ENCODE results near the gene ELF1. TPM values are rescaled to one million over a fixed set of nuclear protein-coding genes. Genes with fewer than 3 reads are reported as not detected.
"Not testable (repeated sequence)": the region's sequence is repeated elsewhere in the genome, so short reads cannot be mapped to it uniquely, and the experiment has no call there.

Gene ELF1
- total and polyA plus RNA-seq, 2 donors from 2014 or later = 12.0 to 95.1 TPM

DNA sequence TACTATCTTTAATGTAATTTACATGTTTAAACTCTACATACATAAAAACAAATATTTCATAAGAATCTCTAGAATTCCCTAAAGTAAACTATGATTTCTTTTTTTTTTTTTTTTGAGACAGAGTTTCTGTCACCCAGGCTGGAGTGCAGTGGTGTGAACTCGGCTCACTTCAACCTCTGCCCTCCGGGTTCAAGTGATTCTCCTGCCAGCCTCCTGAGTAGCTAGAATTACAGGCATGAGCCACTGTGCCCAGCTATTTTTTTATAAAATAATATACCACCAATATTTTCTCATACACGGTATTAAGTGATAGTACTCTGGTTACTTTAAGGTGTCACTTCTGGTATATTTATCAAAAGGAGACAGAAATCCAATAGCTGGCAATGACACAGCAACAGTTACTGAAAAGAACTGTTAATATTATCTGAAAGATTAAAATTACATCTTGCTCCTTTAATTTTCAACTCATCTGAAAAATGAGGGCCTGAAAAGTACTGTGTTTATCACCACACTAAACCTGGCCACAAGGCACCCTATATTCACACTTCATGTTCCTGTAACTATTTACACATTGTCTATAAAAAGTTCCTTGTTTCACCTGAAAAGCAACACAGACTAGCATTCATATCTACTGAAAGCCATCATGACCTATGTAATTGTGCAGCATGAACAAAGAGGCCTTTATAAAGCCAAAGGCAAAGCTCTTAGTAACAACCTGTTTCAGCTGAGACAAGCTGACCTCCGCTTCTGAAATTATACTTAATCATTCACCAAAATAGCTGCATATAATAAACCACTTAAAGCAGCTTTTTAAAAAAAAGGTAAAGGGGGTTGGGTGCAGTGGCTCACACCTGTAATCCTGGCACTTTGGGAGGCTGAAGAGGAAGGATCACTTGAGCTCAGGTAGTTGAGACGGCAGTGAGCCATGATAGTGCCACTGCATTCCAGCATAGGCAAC lies 123.6 kb downstream of the ELF1 start:
- H3K27me3 ChIP-seq (ENCODE audit: control insufficient read depth, insufficient read depth, low read length) = no peaks in the 10 kb centered on the region
- FAIRE-seq (peak; percentile 23), DNase-seq (peak in 2 of 5 donors; percentile 49 to 62)
- no peak overlapping the region for H3K9ac ChIP-seq (ENCODE audit: low read length in 3 of 3)
- H3K4me1 ChIP-seq (ENCODE audit: control insufficient read depth in 2 of 3, insufficient read depth in 2 of 3, low read depth in 1 of 3, low read length in 3 of 3) = no peaks in the 10 kb centered on the region
- no peaks in the 10 kb centered on the region for H3K36me3 ChIP-seq (ENCODE audit: control insufficient read depth in 2 of 3, insufficient read depth in 3 of 3, low read length in 3 of 3)
- no peak overlapping the region for H3K4me3 ChIP-seq (ENCODE audit: low read length in 3 of 3)
- intact Hi-C loops (cut with DNase I) = no loop called here
- TF ChIP-seq, protein P1, sequence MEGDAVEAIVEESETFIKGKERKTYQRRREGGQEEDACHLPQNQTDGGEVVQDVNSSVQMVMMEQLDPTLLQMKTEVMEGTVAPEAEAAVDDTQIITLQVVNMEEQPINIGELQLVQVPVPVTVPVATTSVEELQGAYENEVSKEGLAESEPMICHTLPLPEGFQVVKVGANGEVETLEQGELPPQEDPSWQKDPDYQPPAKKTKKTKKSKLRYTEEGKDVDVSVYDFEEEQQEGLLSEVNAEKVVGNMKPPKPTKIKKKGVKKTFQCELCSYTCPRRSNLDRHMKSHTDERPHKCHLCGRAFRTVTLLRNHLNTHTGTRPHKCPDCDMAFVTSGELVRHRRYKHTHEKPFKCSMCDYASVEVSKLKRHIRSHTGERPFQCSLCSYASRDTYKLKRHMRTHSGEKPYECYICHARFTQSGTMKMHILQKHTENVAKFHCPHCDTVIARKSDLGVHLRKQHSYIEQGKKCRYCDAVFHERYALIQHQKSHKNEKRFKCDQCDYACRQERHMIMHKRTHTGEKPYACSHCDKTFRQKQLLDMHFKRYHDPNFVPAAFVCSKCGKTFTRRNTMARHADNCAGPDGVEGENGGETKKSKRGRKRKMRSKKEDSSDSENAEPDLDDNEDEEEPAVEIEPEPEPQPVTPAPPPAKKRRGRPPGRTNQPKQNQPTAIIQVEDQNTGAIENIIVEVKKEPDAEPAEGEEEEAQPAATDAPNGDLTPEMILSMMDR (IDR thresholded peaks at IDR 0.05; ENCODE audit: borderline replicate concordance, extremely low read depth, insufficient read depth) = no peak
- no peaks in the 10 kb centered on the region for H3K9me3 ChIP-seq (ENCODE audit: control insufficient read depth in 2 of 3, insufficient read depth in 1 of 3, low read length in 3 of 3)
- peak overlapping the region in 1 of 2 donors; percentile 37 for H3K27ac ChIP-seq (ENCODE audit: low read depth in 2 of 2, low read length in 2 of 2)

DNA sequence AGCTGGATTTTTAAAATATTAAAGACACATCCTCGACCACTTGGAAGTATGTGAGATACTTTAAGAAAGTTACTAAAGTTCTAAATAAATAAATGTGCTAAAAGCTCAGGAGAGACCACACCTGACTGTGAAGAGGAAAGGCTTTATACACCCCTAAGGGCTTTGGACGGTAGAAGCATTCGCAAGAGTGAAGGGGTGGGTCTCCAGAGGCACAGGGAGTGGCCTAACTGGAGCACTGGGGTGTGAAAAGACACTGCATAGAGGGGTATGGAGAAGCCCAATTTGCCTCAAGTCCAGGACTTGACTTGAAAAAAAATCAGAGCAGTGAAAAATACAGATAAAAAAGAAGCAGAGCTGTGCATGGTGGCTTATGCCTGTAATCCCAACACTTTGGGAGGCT lies 125.5 kb downstream of the ELF1 start:
- H3K9ac ChIP-seq (ENCODE audit: low read length in 3 of 3); H3K9me3 ChIP-seq (ENCODE audit: control insufficient read depth in 2 of 3, insufficient read depth in 1 of 3, low read length in 3 of 3); H3K36me3 ChIP-seq (ENCODE audit: control insufficient read depth in 2 of 3, insufficient read depth in 3 of 3, low read length in 3 of 3); H3K27ac ChIP-seq (ENCODE audit: low read depth in 2 of 2, low read length in 2 of 2); H3K4me1 ChIP-seq (ENCODE audit: control insufficient read depth in 2 of 3, insufficient read depth in 2 of 3, low read depth in 1 of 3, low read length in 3 of 3); H3K27me3 ChIP-seq (ENCODE audit: control insufficient read depth, insufficient read depth, low read length); FAIRE-seq; intact Hi-C loops (cut with DNase I); DNase-seq; H3K4me3 ChIP-seq (ENCODE audit: low read length in 3 of 3): not testable (repeated sequence)

DNA sequence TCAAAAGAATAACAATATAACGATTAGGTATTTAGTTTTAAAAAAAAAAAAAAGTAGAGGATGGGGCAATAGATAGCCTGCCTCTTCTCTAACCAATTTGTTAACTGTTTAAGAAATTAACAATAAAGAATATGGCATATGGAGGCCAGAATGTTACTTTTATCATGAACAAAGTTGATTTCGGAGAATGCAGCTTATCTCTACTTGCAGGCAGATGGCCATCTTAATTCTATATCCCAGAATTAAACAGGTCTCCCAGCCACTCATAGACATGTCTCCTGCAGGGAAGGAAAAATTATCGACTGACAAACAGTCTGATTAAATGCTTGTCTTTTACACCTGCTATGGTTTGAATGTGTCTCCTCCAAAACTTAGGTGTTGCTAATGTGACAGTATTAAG lies 133.1 kb downstream of the ELF1 start:
- H3K9me3 ChIP-seq (ENCODE audit: control insufficient read depth in 2 of 3, insufficient read depth in 1 of 3, low read length in 3 of 3) = no peaks in the 10 kb centered on the region
- no peaks in the 10 kb centered on the region for H3K36me3 ChIP-seq (ENCODE audit: control insufficient read depth in 2 of 3, insufficient read depth in 3 of 3, low read length in 3 of 3)
- DNase-seq (no peak), FAIRE-seq (no peak)
- H3K27ac ChIP-seq (ENCODE audit: low read depth in 2 of 2, low read length in 2 of 2) = no peak overlapping the region
- no peaks in the 10 kb centered on the region for H3K27me3 ChIP-seq (ENCODE audit: control insufficient read depth, insufficient read depth, low read length)
- H3K9ac ChIP-seq (ENCODE audit: low read length in 3 of 3) = no peak overlapping the region
- no peak overlapping the region for H3K4me3 ChIP-seq (ENCODE audit: low read length in 3 of 3)
- intact Hi-C loops (cut with DNase I) = no loop called here
- no peaks in the 10 kb centered on the region for H3K4me1 ChIP-seq (ENCODE audit: control insufficient read depth in 2 of 3, insufficient read depth in 2 of 3, low read depth in 1 of 3, low read length in 3 of 3)
- TF ChIP-seq, protein P1 (IDR thresholded peaks at IDR 0.05; ENCODE audit: borderline replicate concordance, extremely low read depth, insufficient read depth) = no peak

DNA sequence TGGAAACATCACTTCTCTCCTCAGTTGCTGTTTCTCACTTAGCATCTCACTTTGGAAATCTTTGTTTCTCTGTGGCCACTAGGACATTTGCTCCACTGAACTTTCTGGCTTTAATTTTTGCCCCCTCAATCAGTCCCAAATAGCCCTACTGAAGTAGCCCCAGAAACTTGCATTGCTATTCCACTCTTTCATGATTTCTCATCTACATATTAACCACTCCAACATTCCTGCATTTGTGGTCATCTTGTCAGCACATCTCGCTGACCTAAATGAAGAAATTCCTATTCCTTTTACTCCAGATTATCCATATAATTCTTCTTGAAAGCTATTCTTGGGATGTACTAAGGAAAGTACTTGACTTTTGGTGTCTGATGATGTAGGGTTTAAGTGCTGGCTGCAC lies 134.9 kb downstream of the ELF1 start:
- FAIRE-seq; DNase-seq; intact Hi-C loops (cut with DNase I); H3K27me3 ChIP-seq (ENCODE audit: control insufficient read depth, insufficient read depth, low read length); H3K9me3 ChIP-seq (ENCODE audit: control insufficient read depth in 2 of 3, insufficient read depth in 1 of 3, low read length in 3 of 3); H3K4me3 ChIP-seq (ENCODE audit: low read length in 3 of 3); H3K9ac ChIP-seq (ENCODE audit: low read length in 3 of 3); H3K4me1 ChIP-seq (ENCODE audit: control insufficient read depth in 2 of 3, insufficient read depth in 2 of 3, low read depth in 1 of 3, low read length in 3 of 3); H3K36me3 ChIP-seq (ENCODE audit: control insufficient read depth in 2 of 3, insufficient read depth in 3 of 3, low read length in 3 of 3); H3K27ac ChIP-seq (ENCODE audit: low read depth in 2 of 2, low read length in 2 of 2): not testable (repeated sequence)

Other genes starting within 250 kb of the ELF1 start
- 24.3 TPM for gene MRPS31, start 248.1 kb downstream of the ELF1 start, total RNA-seq
- 47.3 TPM for gene MRPS31, start 248.1 kb downstream of the ELF1 start, polyA plus RNA-seq (ENCODE audit: insufficient read depth, low read depth, low replicate concordance)
- 7.7 TPM for gene SLC25A15, start 229.7 kb downstream of the ELF1 start, total RNA-seq
- gene SLC25A15, start 229.7 kb downstream of the ELF1 start, polyA plus RNA-seq (ENCODE audit: insufficient read depth, low read depth, low replicate concordance) = 5.4 TPM
- 9.9 TPM for gene WBP4, start 42.2 kb upstream of the ELF1 start, total RNA-seq
- 9.6 TPM for gene WBP4, start 42.2 kb upstream of the ELF1 start, polyA plus RNA-seq (ENCODE audit: insufficient read depth, low read depth, low replicate concordance)
- gene KBTBD6, start 113.5 kb upstream of the ELF1 start, total RNA-seq = 9.3 TPM
- gene KBTBD6, start 113.5 kb upstream of the ELF1 start, polyA plus RNA-seq (ENCODE audit: insufficient read depth, low read depth, low replicate concordance) = 4.7 TPM
- 8.4 TPM for gene KBTBD7, start 175.3 kb upstream of the ELF1 start, total RNA-seq
- gene KBTBD7, start 175.3 kb upstream of the ELF1 start, polyA plus RNA-seq (ENCODE audit: insufficient read depth, low read depth, low replicate concordance) = 4.3 TPM
- gene MTRF1, start 244.3 kb upstream of the ELF1 start, total RNA-seq = 11.8 TPM
- 11.3 TPM for gene MTRF1, start 244.3 kb upstream of the ELF1 start, polyA plus RNA-seq (ENCODE audit: insufficient read depth, low read depth, low replicate concordance)